Stimulated activated CD4-positive, alpha-beta T cell treated with anti-CD3 and anti-CD28 coated beads, TNF-alpha, amount 100 ng/mL, for 24 hours (primary cell): ENCODE data around the gene IRF7.

ENCODE experiments used
- DNase-seq, 3 experiments: peaks; one replicate each; pipeline ENCODE4 v3.0.0-alpha.2; 2020; ENCODE audit warnings: low read depth in 3 of 3

The IRF7 gene

GRCh38 chr11:620935-621814 is 5.4 kb upstream of the IRF7 start:
- no peak for DNase-seq

DNA sequence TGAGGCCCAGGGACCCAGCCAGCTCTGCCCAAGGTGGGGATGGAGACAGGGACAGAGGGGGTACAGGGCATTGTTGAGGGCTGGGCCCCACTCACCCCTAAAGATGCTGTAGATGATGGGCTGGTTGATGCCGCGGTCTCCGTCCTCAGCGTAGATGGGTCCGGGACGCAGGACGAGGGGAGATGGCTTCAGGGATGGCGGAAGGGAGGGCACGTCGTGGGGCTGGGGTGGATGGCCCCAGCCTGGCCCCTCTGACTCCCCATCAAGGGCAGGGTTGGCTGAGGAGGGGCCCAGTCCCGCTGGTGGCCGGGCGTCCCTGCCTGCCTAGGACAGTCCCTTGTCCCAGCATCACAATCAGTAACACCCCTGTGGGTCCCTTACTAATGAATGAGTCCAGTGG is 4.5 kb upstream of the IRF7 start:
- no peak for DNase-seq

- no peak for DNase-seq
These were observed 3.9 kb upstream of the IRF7 start for GRCh38 chr11:619628-620050.

DNA sequence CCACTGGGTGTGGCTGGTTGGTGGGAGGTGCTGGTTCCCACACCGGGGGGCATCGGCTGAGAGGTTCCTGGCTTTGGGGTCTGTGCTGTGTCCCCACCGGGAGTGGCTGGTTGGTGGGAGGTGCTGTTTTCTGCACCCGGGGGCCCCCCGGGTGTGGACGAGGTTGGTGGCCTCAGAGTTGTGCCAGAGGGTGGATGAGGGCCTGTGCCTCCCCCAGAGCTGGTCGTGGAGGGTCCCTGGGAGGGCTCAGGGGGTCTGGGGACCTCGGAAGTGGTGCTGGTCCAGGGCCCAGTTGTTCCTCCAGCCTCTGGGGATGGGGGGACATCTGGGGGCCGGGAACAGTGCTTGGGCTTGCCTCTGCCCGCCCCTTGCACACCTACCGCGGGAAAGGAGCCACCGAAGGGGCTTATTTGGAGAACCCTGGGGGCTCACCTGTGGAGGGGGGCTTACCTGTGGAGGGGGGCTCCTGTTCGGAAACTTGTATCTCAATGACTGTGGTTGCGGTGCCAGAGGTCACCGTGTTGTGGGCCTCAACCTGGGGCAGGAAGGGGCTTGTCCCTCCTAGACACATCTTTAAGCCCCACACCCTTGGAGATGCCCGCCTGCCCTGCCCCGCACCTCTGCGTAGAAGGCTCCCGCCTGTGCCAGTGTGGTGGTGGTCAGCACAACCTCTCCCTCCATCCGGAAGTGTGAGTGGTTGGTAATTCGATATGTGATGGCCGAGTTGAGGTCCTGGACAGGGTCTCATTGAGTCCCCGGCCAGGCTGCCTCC is 3.3 kb upstream of the IRF7 start:
- DNase-seq = no peak

GRCh38 chr11:617912-618682 is 2.3 kb upstream of the IRF7 start:
- DNase-seq = no peak

- no peak for DNase-seq
These were observed 1.6 kb upstream of the IRF7 start for GRCh38 chr11:617199-617911.

- no peak for DNase-seq
These were observed 809 bp upstream of the IRF7 start for GRCh38 chr11:616320-617198.

- no peak for DNase-seq
These were observed 887 bp downstream of the IRF7 start for GRCh38 chr11:614623-615503.

DNA sequence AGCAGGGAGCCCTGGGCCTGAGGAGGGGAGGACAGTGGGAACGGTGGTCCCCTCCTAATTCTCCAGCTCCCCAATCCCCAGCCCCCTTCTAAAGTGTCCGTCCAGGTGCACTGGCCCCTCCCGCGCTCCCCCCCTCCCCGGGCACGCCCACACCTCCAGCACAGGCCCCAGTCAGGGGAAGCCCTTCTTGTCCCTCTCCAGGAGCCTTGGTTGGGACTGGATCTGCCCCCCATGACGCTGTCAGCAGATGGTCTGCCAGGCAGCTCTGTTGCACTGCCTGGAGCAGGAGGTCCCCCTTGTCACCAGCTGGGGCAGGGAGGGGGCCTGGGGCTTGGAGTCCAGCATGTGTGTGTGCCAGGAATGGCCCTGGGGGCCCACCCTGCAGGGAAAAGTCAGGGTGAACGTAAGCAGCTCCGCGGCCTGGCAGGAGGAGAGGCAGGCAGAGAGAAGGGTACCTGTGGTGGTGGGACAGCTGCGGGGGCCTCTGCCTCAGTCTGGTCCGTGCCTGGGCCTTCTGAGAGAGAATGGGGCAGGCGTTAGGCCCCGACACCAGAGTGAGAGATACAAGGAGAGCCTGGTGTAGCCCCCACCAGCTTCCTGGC is 1.6 kb downstream of the IRF7 start:
- DNase-seq = no peak

- DNase-seq = peak; percentile 62 to 81 (median 64)
These were observed 2.3 kb downstream of the IRF7 start for GRCh38 chr11:613369-613968.

DNA sequence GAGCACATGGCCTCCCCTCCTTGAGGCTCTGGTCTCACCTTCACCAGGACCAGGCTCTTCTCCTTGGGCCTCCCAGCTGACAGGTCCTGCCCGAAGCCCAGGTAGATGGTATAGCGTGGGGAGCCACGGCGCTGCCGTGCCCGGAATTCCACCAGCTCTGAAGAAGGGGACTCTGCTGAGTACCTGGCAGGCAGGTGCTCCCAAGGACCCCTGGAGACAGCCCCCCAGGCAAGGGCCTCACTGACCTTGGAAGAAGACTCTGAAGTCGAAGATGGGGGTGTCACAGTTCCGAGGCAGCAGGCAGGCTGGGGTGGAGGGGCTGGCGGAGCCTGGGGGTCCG is 2.8 kb downstream of the IRF7 start:
- DNase-seq = no peak

DNA sequence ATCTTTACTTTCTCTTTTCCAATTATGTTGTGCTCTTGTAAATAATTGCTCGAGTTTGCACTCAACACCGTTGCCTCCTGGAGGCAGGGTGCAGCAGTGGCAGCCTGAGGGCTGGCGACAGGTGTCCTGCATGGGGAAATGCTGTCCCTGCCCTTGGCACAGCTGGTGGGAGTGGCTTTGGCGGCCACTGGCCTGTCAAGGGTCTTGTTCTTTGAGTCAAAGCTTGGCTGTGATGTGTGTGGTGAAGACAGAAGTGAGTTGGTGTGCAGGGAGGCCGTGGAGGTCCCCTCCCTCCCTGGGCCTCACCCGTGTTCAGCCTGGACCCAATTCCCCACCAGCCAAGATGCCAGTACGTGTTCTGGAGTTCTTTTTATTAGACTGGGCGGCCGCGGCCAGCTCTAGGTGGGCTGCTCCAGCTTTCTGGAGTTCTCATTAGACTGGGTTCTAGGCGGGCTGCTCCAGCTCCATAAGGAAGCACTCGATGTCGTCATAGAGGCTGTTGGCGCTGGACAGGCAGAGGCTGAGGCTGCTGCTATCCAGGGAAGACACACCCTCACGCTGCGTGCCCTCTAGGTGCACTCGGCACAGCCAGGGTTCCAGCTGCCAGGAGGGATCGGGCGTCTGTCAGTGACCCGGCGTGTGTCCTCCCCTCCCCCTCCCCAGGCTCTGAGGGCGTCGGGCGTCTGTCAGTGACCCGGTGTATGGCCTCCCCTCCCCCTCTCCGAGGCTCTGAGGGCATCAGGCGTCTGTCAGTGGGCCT is 3.4 kb downstream of the IRF7 start:
- DNase-seq = no peak

- no peak for DNase-seq
These were observed 4.5 kb downstream of the IRF7 start for GRCh38 chr11:611001-611996.

- DNase-seq = no peak
These were observed 5.5 kb downstream of the IRF7 start for GRCh38 chr11:610146-610801.

GRCh38 chr11:609341-609811 is 6.4 kb downstream of the IRF7 start:
- no peak for DNase-seq

- no peak for DNase-seq
These were observed 6.9 kb downstream of the IRF7 start for GRCh38 chr11:608791-609251.
